HG03565 (cell line): Measurements from ENCODE around the gene ITPRIPL1.

Source experiments
- ATAC-seq: cut with Tn5 transposase; IDR thresholded peaks from one replicate; pipeline ENCODE4 v1.9.1; 2021; ENCODE audit warnings: mild to moderate bottlenecking, moderate library complexity; ENCODE audit not compliant: unreplicated experiment

The ITPRIPL1 gene

DNA sequence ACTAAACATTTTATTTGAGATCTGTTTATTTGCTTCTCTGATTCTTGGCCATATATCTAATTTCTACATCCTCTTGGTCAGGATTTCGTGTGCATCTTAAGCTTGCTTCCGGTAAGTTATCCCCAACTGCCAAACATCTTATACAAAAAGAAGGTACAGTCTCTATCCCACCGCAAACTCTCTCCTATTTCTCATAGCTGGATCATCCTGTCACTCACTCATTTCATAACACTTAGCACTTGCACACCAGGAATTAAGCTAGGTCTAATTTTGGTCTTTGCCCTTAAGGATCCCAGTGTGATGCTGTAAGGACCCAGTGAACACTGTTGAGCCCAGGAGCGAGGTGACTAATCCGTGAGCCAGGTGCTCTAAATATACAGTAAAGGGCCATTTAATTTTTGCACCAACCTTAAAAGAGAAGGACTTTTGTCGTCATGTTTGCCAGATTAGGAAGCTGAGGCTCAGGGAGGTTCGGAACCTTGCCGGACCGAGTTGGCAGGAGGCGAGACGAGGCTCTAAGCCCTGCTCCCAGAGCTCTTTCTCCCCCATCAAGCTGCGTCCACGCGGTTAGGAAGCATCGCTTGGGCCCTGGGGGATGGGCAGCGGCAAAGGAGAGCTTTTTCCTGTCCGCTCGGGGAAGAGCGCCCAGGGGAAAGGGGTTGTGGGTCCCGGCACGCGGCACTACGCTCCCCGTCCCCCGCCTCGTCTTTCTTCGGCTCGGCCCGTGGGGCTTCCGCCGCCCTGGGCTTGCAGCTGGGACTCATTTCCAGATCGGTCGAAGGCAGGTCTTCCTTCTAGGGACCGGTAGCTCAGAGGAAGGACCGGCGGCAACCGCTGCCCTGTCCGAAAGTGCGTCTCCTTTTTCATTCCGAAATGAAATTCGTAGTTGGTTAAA is 4.1 kb upstream of the ITPRIPL1 start:
- ATAC-seq, result peak; percentile 13

DNA sequence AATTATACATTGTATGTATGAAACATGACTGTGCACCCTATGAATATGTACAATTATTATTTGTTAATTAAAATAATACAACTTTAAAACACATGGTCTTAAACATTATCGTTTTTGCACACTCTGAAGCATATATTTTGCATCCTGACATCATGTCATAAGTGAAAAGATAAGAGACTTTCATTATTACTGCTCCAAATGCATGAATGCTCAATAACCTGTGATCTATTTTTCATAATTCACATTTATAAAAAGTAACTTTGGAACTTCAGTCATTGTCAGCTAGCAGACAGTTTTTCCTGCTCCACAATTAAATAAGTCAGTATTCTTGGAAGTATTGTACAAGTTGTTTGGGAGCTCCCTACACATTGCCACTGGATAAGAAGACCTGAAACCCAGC is 1.3 kb upstream of the ITPRIPL1 start:
- ATAC-seq, result no peak

DNA sequence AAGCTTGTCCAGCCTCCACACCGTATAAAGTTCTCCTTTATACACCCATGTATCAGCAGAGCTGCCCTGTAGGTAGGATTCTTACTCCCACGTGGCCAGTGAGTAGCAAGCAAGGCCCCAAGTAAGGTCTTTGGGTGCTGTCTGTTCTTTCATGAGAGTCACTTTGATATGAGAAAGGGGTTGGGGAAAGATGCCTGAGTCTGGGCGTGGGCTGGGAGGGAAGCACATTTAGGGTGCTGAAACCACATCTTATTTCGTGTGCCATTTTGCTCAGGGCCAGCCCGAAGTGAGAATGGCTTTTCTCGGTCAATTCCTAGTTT is 436 bp upstream of the ITPRIPL1 start:
- no peak for ATAC-seq

DNA sequence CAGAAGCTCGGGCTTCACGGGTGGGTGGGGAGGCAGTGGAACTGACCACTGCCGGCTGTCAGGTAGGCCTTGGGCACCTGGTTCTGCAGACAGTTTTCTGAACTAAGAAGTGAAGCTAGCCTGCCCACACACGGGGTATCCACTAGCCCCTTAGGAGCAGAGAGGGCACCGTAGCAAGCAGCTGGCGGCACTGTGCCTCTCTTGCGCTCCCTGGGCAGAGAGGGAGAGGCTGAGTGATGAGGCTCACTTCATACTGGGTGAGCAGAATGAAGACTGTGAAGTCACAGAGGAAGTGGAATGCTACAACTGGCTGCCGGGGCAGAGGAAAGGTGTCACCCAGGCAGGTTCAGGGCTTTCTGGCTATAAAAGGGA is 753 bp downstream of the ITPRIPL1 start:
- no peak for ATAC-seq

DNA sequence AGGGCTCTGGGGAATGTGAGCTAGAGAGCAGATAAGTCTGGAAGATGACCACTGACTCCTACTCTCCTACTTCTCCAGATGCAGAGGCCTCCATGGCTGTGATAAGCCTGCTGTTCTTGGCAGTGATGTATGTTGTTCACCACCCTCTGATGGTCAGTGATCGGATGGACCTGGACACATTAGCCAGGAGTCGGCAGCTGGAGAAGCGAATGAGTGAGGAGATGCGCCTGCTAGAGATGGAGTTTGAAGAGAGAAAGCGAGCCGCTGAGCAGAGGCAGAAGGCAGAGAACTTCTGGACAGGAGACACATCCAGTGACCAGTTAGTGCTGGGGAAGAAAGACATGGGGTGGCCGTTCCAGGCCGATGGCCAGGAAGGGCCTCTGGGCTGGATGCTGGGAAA is 1.4 kb downstream of the ITPRIPL1 start:
- ATAC-seq, result no peak

DNA sequence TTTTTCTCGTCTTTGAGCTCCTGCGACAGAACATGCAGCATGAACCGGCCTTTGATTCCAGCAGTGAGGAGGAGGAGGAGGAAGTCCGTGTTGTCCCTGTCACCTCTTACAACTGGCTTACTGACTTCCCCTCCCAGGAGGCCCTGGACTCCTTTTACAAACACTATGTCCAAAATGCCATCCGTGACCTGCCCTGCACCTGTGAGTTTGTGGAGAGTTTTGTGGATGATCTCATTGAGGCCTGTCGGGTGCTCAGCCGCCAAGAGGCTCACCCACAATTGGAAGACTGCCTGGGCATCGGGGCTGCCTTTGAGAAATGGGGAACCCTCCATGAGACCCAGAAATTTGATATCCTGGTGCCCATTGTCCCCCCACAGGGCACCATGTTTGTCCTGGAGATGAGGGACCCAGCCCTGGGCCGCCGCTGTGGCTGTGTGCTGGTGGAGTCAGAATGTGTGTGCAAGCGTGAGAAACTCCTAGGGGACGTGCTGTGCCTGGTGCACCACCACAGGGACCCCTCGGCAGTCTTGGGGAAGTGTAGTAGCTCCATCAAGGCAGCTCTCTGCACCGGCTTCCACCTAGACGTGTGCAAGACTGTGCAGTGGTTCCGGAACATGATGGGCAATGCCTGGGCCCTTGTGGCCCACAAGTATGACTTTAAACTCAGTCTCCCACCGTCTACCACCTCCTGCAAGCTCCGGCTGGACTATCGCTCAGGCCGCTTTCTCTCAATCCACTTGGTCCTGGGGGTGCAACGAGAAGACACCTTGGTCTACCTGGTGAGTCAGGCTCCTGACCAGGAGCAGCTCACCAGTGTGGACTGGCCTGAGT is 2.1 kb downstream of the ITPRIPL1 start:
- no peak for ATAC-seq

DNA sequence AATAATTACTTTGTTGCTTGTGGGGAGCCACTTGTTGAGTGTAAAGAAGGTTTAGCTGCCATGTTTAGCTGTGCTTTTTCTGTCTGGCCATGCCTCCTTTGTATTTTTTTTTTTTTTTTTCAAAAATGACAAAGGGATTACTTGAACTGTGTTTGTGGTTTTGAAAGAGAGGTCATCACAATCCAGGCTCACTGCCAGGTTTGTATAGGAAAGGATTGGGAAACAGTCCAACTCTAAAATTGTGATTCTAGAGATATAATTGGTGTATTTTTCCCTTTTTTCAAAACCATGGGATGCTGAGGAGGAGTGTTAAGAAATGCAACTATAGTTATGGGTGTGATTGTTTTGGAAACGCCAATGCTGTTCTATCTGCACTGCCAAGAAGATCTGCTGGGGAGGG is 4.3 kb downstream of the ITPRIPL1 start:
- ATAC-seq, result no peak

DNA sequence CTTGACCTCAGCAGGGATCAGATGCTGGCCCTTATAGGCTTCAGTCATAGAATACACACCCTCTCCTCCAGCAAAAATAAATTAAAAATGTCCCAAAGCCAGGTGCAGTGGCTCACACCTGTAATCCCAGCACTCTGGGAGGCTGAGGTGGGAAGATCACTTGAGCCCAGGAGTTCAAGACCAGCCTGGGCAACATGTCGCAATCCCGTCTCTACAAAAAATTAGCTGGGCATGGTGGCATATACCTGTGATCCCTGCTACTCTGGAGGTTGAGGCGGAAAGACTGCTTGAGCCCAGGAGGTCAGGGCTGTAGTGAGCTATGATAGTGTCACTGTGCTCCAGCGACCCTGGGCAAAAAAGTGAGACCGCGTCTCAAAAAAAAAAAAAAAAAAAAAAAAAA is 4.8 kb downstream of the ITPRIPL1 start:
- no peak for ATAC-seq

DNA sequence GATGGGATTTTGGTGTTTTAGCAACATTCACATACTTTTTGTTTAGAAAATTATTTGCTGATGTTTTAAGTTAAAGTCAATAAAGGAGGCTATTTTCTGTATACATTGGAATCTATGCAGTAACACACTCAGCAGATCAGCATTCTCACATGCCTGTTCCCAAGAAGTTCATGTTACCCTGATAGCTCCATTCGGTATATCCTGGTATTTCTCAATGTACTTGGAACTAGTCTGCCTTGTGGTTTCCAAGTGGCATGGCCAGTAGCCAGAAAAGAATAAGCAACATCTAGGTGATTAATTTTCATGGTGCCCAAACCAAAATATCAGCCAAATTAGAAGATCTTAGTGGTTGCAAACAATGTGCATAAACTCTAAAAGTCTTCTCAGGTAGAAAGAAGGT is 5.3 kb downstream of the ITPRIPL1 start:
- ATAC-seq, result no peak

DNA sequence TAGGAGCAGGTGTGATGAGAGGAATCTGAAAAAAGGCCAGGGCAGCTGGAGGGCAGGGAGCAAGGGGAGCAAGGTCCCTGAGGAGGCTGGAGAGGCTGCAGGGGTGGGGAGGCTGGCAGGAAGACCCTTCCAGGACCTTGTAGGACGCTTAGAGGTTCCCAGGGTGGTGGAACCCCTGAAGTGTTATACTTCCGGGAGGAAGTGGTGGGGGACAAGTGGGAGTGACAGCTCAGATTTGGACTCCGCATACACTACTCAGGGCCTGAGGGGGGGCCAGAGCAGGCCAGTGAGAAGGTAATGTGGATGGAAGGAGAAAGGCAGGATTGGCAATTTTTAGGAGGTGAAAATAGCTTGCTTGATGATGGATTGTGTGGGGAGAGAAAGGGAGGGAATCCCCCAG is 8.6 kb downstream of the ITPRIPL1 start:
- ATAC-seq, result no peak

DNA sequence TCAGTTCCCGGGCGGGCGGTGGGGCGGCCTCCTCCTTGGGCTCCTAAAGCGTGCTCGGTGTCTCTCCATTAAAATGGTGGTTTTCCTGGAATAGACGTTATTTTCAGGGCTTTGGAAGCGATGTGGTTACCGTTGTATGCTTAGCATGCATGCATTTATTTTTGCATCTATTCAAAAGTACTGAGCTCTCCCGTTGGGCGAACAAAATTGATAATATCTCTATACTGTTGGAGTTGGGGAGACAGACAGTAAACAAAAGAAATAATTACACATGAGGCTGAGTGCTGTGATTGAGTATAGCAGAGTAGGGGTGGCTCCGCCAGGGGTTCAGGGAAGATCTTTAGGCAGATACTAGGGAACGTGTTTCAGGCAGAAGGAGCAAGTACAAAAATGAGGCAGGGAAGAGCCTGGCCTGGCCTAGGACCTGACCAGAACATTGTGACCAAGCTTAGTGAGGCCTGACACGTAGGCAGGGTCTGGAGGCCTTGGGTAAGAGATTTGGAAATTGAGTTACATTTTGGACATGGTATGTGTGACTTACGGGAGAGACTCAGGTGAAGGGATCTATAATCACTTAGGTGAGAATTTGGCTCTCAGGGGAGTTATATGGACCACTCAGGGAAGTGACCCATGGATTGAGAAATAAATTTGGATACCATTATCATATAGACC is 11.1 kb downstream of the ITPRIPL1 start:
- no peak for ATAC-seq

DNA sequence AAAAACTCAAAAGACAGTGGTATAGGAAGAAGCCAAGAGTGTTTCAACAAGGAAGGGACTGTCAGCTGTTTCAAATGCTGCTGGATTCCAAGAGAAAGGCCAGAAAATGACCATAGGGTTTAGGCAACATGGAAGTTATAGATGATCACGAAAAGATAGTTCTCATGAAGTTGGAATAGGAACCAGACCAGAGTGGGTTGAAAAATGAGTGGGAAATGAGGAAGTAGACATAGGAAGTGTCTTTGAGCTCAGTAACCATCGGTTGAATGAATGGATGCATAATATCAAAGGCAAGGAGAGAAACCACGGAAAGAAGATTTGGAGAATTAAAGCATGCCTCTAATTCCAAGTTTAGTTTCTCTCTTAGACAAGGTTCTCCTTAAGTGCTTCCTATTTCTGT is 11.8 kb downstream of the ITPRIPL1 start:
- ATAC-seq, result no peak

DNA sequence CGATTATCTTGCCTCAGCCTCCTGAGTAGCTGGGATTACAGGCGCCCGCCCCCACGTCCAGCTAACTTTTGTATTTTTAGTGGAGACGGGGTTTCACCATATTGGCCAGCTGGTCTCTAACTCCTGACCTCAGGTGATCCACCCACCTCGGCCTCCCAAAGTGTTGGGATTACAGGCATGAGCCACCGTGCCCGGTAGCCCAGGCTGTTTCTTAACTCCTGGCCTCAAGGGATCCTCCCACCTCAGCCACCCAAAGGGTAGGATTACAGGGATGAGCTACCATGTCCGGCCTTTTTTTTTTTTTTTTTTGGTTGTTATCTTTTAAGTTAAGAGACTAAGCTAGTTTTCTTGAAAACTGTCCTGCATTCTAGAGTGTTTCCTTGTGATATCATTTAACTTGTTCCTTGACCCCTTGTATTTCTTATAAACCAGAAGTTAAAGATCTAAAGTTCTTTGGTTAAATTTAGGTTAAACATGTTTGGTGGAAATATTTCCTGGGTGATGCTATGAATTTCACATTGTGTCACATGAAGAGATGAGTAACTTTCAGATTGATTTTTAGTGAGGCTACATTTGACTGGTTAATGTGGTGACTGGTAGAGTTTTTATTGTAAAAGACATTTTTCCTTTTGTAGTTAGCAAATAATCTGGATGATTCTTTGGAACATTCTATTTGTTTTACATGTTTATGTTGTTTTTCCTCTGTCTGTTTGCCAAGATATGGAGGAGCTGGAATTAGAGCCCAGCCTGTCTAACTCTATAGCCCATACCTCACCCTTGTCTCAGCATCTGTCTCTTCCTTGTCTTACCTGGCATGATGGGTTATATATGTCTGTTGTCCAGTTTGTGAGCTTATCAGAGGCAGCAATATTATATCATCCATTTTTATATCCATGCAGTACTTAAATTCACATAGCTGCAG is 15.6 kb downstream of the ITPRIPL1 start:
- no peak for ATAC-seq

DNA sequence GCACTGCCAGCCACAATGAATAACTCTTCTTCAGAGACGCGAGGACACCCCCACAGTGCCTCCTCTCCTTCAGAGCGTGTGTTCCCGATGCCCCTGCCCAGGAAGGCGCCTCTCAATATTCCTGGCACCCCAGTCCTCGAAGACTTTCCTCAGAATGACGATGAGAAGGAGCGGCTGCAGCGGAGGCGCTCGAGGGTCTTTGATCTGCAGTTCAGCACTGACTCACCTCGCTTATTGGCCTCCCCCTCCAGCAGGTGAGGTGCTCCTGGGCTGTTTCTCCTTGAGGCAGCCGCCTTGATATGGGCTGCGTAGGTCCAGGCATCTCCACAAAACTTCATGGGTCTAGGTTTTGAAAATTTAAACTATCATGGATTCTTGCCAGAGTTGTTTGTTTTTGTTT is 16.5 kb downstream of the ITPRIPL1 start:
- no peak for ATAC-seq

DNA sequence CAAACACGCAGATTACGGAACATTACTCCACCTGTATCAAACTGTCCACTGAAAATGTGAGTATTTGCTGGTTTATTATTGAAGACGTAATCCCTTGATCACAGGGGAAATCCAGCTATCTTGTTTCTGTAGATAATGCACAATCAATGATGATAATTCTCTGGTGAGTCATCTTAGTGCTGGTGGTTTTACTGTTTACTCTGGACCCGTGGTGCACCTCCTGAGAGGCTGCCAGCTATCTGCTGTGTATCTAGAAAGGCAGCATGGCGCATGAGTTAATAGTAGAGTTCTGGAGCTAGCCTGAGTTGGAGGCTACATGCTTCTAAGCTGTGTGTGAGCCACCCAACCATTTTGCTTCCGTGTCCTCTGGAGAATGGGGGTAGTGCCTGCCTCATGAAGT is 17.0 kb downstream of the ITPRIPL1 start:
- peak; percentile 35 for ATAC-seq

DNA sequence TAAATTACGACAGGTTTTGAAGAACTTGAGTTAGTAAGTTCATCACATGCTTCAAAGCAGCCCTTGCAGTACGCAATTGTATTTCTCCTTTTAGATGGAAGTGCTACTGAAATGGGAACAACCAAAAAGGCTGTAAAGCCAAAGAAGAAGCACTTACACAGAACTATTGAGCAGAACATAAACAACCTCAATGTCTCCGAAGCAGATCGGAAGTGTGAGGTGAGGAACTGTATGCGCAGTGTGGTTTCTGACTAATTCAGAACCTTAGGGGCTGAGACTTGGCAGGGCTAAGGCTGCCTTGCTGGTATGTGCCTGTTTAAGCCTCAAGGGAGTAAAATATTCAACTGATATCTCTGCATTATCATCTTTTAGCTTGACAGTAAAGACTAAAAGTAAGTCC is 18.9 kb downstream of the ITPRIPL1 start:
- ATAC-seq, result peak; percentile 81

DNA sequence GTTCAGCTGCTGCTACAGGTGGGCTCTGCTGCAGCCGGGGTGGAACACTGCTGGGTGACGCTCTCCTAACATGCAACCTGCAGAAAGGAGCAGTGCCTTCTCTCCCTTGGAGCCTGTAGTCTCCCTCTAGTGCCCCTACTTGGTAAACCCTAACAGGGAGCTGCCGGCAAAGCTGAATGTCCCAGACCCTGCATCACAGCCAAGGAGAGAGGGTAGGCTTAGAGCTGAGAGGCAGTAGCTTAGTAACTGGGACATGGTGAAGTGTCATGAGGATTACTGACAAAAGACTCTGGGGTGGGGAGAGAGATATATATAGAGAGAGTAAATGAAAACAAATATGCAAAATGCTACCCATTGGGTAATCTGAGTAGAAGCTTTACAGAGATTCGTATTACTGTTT is 20.3 kb downstream of the ITPRIPL1 start:
- ATAC-seq, result no peak

DNA sequence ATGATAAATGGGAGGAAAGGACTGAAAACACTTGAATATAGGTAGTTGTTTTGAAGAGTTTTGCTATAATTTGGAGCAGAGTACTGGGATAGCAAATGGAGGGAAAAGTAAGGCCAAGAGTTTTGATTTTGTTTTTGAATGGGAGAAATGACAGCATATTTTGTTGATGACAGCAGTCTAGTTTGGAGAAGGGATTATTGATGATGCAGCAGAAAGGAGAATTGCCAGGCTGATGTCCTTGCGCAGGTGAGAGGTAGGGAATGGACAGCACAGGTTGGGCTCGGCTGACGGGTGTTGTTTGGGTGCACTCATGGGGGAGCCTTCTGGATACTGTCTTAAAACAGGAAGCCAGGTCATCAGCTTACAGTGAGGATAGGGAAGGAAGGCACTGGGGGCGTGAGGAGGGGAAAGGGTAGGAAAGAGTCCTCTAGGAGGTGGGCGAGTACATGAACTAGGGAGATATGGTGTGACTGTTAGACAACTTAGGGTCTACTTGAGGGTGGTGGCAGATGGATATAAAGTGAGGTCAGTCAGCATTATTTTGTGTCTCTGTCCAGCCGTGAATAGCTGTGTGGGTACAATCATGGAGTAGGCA is 20.8 kb downstream of the ITPRIPL1 start:
- ATAC-seq, result no peak

DNA sequence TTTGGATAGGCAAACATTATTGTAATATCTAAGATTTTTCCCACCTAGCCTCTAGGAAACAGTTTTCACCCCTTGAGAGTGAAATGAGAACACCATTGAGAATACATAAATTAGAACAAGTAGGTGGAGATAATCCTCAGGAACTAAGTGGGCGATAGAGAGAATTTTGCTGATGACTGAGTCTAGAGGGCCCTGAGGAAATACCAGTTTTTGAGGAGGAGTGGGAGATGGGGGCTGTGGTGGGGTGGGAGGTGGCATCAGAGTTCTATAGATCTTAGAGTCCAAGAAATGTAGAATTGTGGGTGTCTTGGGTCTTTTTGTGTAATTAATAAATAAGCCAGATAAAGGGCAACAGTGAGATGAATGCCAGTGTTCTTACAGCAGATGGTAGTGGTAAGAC is 22.3 kb downstream of the ITPRIPL1 start:
- no peak for ATAC-seq

DNA sequence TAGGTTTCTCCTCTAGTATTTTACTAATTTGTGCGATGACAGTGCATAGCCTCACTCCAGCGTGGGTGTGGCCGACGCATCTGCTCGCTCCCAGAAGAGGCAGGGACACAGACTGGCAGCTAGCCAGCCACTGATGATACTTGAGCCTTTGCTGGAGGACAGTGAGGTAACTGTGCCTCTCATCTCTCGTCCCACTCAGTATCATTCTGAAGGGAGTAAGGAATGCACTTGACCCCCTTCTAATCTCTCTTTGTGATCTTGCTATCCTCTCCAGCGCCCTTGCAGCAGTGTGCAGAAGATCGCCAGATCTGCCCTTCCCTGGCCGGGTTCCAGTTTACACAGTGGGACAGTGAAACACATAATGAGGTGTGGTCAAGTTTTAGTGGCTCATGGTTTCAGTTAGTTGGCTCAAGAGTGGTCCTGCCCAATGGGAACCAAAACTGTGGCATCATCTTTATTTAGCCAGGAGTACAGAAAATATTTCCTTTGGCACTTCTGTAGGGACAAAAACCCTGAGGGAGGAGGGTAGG is 28.0 kb downstream of the ITPRIPL1 start:
- no peak for ATAC-seq
